ENCODE results near the gene MRPS2. TPM values are rescaled to one million over a fixed set of nuclear protein-coding genes. Genes with fewer than 3 reads are reported as not detected.

Gene MRPS2
- polyA plus RNA-seq, 1 donor from 2014 or later: 20.1 TPM

- no peak overlapping the region for H3K27ac ChIP-seq (ENCODE audit: low read length)
- no peak overlapping the region for H3K4me3 ChIP-seq (ENCODE audit: low read length)
- no peak overlapping the region for H3K4me2 ChIP-seq (ENCODE audit: low read length)
- no peak overlapping the region for H3K9ac ChIP-seq (ENCODE audit: low read length)
- H3K27me3 ChIP-seq (ENCODE audit: insufficient read depth, low read depth, low read length): no peaks in the 10 kb centered on the region
- no peaks in the 10 kb centered on the region for H3K36me3 ChIP-seq (ENCODE audit: insufficient read depth, low read length)
- H2AFZ ChIP-seq (ENCODE audit: low read depth, low read length): no peak overlapping the region
- TF ChIP-seq EZH2 (IDR thresholded peaks at IDR 0.05; ENCODE audit: borderline replicate concordance, insufficient read depth, low read length, poor library complexity, severe bottlenecking) (no peak), POLR2AphosphoS5 (IDR thresholded peaks at IDR 0.05) (no peak), RAD21 (conservative IDR thresholded peaks at IDR 0.05) (no peak), TAF1 (IDR thresholded peaks at IDR 0.05; ENCODE audit: low read depth) (no peak), REST (IDR thresholded peaks at IDR 0.05; ENCODE audit: borderline replicate concordance) (no peak), EP300 (conservative IDR thresholded peaks at IDR 0.05; ENCODE audit: poor library complexity, severe bottlenecking) (no peak), MXI1 (conservative IDR thresholded peaks at IDR 0.05; ENCODE audit: poor library complexity, severe bottlenecking) (no peak), SMC3 (conservative IDR thresholded peaks at IDR 0.05; ENCODE audit: poor library complexity) (no peak)
- TF ChIP-seq, protein P1, sequence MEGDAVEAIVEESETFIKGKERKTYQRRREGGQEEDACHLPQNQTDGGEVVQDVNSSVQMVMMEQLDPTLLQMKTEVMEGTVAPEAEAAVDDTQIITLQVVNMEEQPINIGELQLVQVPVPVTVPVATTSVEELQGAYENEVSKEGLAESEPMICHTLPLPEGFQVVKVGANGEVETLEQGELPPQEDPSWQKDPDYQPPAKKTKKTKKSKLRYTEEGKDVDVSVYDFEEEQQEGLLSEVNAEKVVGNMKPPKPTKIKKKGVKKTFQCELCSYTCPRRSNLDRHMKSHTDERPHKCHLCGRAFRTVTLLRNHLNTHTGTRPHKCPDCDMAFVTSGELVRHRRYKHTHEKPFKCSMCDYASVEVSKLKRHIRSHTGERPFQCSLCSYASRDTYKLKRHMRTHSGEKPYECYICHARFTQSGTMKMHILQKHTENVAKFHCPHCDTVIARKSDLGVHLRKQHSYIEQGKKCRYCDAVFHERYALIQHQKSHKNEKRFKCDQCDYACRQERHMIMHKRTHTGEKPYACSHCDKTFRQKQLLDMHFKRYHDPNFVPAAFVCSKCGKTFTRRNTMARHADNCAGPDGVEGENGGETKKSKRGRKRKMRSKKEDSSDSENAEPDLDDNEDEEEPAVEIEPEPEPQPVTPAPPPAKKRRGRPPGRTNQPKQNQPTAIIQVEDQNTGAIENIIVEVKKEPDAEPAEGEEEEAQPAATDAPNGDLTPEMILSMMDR (IDR thresholded peaks at IDR 0.05; ENCODE audit: poor library complexity, severe bottlenecking): no peak
- H3K9me2 ChIP-seq (ENCODE audit: insufficient read depth, low read length): no peaks in the 10 kb centered on the region
- H3F3A ChIP-seq (ENCODE audit: insufficient read depth, low read length, poor library complexity, severe bottlenecking): no peaks in the 10 kb centered on the region
- no peaks in the 10 kb centered on the region for H4K20me1 ChIP-seq (ENCODE audit: insufficient read depth)
- no peaks in the 10 kb centered on the region for H3K79me2 ChIP-seq (replicated peaks; ENCODE audit: insufficient read depth, low read length)
- H3K9me3 ChIP-seq (ENCODE audit: low read length): no peaks in the 10 kb centered on the region
These were observed 36.3 kb upstream of the MRPS2 start for GRCh38 chr9:135464181-135464580.

- Histone ChIP-seq H3K36me3 (ENCODE audit: insufficient read depth, low read length) (no peaks in the 10 kb centered on the region), H3K4me3 (ENCODE audit: low read length) (no peak overlapping the region), H3K27ac (ENCODE audit: low read length) (no peak overlapping the region), H3K79me2 (replicated peaks; ENCODE audit: insufficient read depth, low read length) (no peaks in the 10 kb centered on the region), H3K4me2 (ENCODE audit: low read length) (no peak overlapping the region), H3K9ac (ENCODE audit: low read length) (no peak overlapping the region), H3F3A (ENCODE audit: insufficient read depth, low read length, poor library complexity, severe bottlenecking) (no peaks in the 10 kb centered on the region), H2AFZ (ENCODE audit: low read depth, low read length) (no peak overlapping the region), H3K9me3 (ENCODE audit: low read length) (no peaks in the 10 kb centered on the region), H3K27me3 (ENCODE audit: insufficient read depth, low read depth, low read length) (no peaks in the 10 kb centered on the region), H3K9me2 (ENCODE audit: insufficient read depth, low read length) (no peaks in the 10 kb centered on the region), H4K20me1 (ENCODE audit: insufficient read depth) (no peaks in the 10 kb centered on the region)
- TF ChIP-seq, protein P1 (IDR thresholded peaks at IDR 0.05; ENCODE audit: poor library complexity, severe bottlenecking): no peak
- TF ChIP-seq RAD21 (conservative IDR thresholded peaks at IDR 0.05) (no peak), MXI1 (conservative IDR thresholded peaks at IDR 0.05; ENCODE audit: poor library complexity, severe bottlenecking) (no peak), TAF1 (IDR thresholded peaks at IDR 0.05; ENCODE audit: low read depth) (no peak), SMC3 (conservative IDR thresholded peaks at IDR 0.05; ENCODE audit: poor library complexity) (no peak)
These were observed 31.5 kb upstream of the MRPS2 start for GRCh38 chr9:135468854-135469521.

Measured in neural cell (in vitro differentiated cells).